ENCODE results near the gene ANKRD52. TPM values are rescaled to one million over a fixed set of nuclear protein-coding genes. Genes with fewer than 3 reads are reported as not detected.

The ANKRD52 gene
- total RNA-seq, 2 experiments from 2014 or later: 23.9 to 30.8 TPM

GRCh38 chr12:56252649-56253048 is 5.5 kb downstream of the ANKRD52 start:
- H3K27ac Mint-ChIP-seq: no peak overlapping the region
- CTCF ChIA-PET: interaction anchor here (0.6 kb wide), 1 partner anchor 428 kb away, joined by 4 read pairs; no protein-coding TSS in a partner anchor
- no peak overlapping the region for H3K4me3 Mint-ChIP-seq
- intact Hi-C loops (cut with DNase I, micrococcal nuclease): no loop called here
- H3K4me3 ChIP-seq (ENCODE audit: low read length): no peak overlapping the region
- TF ChIP-seq CTCF (IDR thresholded peaks at IDR 0.05): no peak
- H3K27me3 ChIP-seq (ENCODE audit: control insufficient read depth in 1 of 2, insufficient read depth in 2 of 2, low read length in 2 of 2): no peaks in the 10 kb centered on the region
- H3K36me3 Mint-ChIP-seq (ENCODE audit: low read depth): peaks cover 70% of the 10 kb centered on the region
- DNase-seq (no peak), ATAC-seq (ENCODE audit: poor library complexity) (no peak)
- H3K4me1 Mint-ChIP-seq (ENCODE audit: low read depth): peaks cover 12% of the 10 kb centered on the region
- H3K9me3 ChIP-seq (ENCODE audit: control insufficient read depth in 1 of 2, insufficient read depth in 1 of 2, low read length in 2 of 2): no peaks in the 10 kb centered on the region
- H3K9me3 Mint-ChIP-seq: no peaks in the 10 kb centered on the region
- H3K36me3 ChIP-seq (ENCODE audit: insufficient read depth, low read length): peaks cover 90% of the 10 kb centered on the region
- POLR2A ChIA-PET: no interaction called here
- no peak overlapping the region for H3K27ac ChIP-seq (ENCODE audit: low read depth in 1 of 2, low read length in 2 of 2)
- H3K27me3 Mint-ChIP-seq: no peaks in the 10 kb centered on the region
- peaks cover 17% of the 10 kb centered on the region for H3K4me1 ChIP-seq (ENCODE audit: insufficient read depth, low read length)

DNA sequence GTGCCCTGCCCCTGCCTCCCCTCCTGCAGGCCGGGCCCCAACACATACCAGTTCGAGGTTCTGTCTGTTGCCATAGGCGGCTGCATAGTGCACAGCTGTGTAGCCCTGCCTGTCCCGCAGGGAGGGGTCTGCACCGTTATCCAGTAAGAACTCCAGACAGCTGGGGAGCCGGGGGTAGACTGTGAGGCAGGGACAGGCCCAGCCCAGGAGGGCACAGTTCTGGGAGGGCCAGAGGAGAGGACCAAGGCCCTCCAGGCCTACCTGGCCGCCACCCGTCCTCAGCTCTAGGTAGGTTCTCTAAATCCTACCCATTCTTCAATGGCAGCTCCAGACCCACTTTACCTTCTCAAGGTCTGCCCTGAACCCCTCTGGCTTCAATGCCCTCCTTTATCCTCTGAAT is 9.5 kb downstream of the ANKRD52 start:
- Mint-ChIP-seq H3K4me1 (ENCODE audit: low read depth) (no peaks in the 10 kb centered on the region), H3K36me3 (ENCODE audit: low read depth) (peaks cover 74% of the 10 kb centered on the region), H3K27me3 (no peaks in the 10 kb centered on the region), H3K27ac (no peak overlapping the region), H3K4me3 (no peak overlapping the region), H3K9me3 (no peaks in the 10 kb centered on the region)
- CTCF ChIA-PET: interaction anchor here (1.9 kb wide), 1 partner anchor 10 kb away, joined by 4 read pairs; the partner anchor contains the start of gene ANKRD52
- Histone ChIP-seq H3K36me3 (ENCODE audit: insufficient read depth, low read length) (peaks cover 87% of the 10 kb centered on the region), H3K4me3 (ENCODE audit: low read length) (no peak overlapping the region), H3K4me1 (ENCODE audit: insufficient read depth, low read length) (no peaks in the 10 kb centered on the region), H3K27ac (ENCODE audit: low read depth in 1 of 2, low read length in 2 of 2) (no peak overlapping the region), H3K9me3 (ENCODE audit: control insufficient read depth in 1 of 2, insufficient read depth in 1 of 2, low read length in 2 of 2) (no peaks in the 10 kb centered on the region), H3K27me3 (ENCODE audit: control insufficient read depth in 1 of 2, insufficient read depth in 2 of 2, low read length in 2 of 2) (no peaks in the 10 kb centered on the region)
- no peak for TF ChIP-seq CTCF (IDR thresholded peaks at IDR 0.05)
- POLR2A ChIA-PET: no interaction called here
- intact Hi-C loops (cut with DNase I, micrococcal nuclease): no loop called here
- ATAC-seq (ENCODE audit: poor library complexity): no peak
- no peak for DNase-seq

DNA sequence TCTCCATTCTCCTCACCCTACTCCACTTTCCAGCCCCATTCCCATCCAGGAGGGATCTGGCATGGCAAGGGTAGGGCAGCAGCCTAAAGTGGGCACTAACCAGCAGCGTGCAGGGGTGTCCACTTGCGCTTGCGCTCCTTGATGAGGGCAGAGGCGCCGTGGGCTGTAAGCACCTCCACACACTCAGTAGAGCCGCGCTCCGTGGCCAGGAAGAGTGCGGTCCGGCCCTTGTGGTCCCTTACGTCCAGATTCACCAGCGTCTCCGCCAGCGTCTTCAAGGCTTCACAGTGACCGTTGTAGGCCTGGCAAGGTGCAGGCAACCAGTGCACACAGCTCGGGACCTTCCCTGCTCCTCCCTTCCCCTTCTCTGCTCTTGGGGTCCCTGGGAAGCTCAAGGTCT is 10.3 kb downstream of the ANKRD52 start:
- Mint-ChIP-seq H3K4me3 (no peak overlapping the region), H3K36me3 (ENCODE audit: low read depth) (peaks cover 73% of the 10 kb centered on the region), H3K9me3 (no peaks in the 10 kb centered on the region), H3K27me3 (no peaks in the 10 kb centered on the region), H3K4me1 (ENCODE audit: low read depth) (no peaks in the 10 kb centered on the region), H3K27ac (no peak overlapping the region)
- Histone ChIP-seq H3K9me3 (ENCODE audit: control insufficient read depth in 1 of 2, insufficient read depth in 1 of 2, low read length in 2 of 2) (no peaks in the 10 kb centered on the region), H3K27me3 (ENCODE audit: control insufficient read depth in 1 of 2, insufficient read depth in 2 of 2, low read length in 2 of 2) (no peaks in the 10 kb centered on the region), H3K27ac (ENCODE audit: low read depth in 1 of 2, low read length in 2 of 2) (no peak overlapping the region), H3K36me3 (ENCODE audit: insufficient read depth, low read length) (peaks cover 87% of the 10 kb centered on the region), H3K4me3 (ENCODE audit: low read length) (no peak overlapping the region), H3K4me1 (ENCODE audit: insufficient read depth, low read length) (no peaks in the 10 kb centered on the region)
- POLR2A ChIA-PET: no interaction called here
- no peak for TF ChIP-seq CTCF (IDR thresholded peaks at IDR 0.05)
- DNase-seq (no peak), ATAC-seq (ENCODE audit: poor library complexity) (no peak)
- intact Hi-C loops (cut with DNase I, micrococcal nuclease): no loop called here
- CTCF ChIA-PET: no interaction called here
